CD8-positive, alpha-beta memory T cell (primary cell): ENCODE data around the gene FOXK1. TPM values are rescaled to one million over a fixed set of nuclear protein-coding genes. Genes with fewer than 3 reads are reported as not detected.

Experiments
- CTCF ChIA-PET: fragments of 350-600 bp; sonication (Branson Sonifier 250); formaldehyde crosslinking; loops from one replicate; lab custom pipeline; 2021; ENCODE audit warnings: antibody characterized with exemption; lab: Charles Lee
- POLR2A ChIA-PET: fragments of 350-600 bp; sonication (Branson Sonifier 250); formaldehyde crosslinking; loops from one replicate; lab custom pipeline; 2021; ENCODE audit warnings: antibody characterized with exemption; lab: Charles Lee
- DNase-seq, 5 donors: peaks; one replicate each; pipeline versions ENCODE4 v3.0.0 to v3.0.0-alpha.2; 2020 to 2022; ENCODE audit warnings: mixed read lengths in 1 of 5
- H3K27ac ChIP-seq: one replicate; pipeline ENCODE4 v1.7.0; 2013; ENCODE audit warnings: low read depth, mild to moderate bottlenecking, low read length, moderate library complexity
- H3K27me3 ChIP-seq: 2 replicates; pipeline ENCODE4 v1.7.0; 2013; ENCODE audit warnings: low read length, mild to moderate bottlenecking; ENCODE audit not compliant: insufficient read depth, poor library complexity, severe bottlenecking
- H3K36me3 ChIP-seq: 2 replicates; pipeline ENCODE4 v1.7.0; 2013; ENCODE audit warnings: mild to moderate bottlenecking, low read length, moderate library complexity; ENCODE audit not compliant: insufficient read depth
- H3K4me1 ChIP-seq: 2 replicates; pipeline ENCODE4 v1.7.0; 2013; ENCODE audit warnings: mild to moderate bottlenecking, low read length, moderate library complexity; ENCODE audit not compliant: insufficient read depth
- H3K4me3 ChIP-seq: 2 replicates; pipeline ENCODE4 v1.7.0; 2013; ENCODE audit warnings: mild to moderate bottlenecking, low read length
- H3K9me3 ChIP-seq: 2 replicates; pipeline ENCODE4 v1.7.0; 2013; ENCODE audit warnings: mild to moderate bottlenecking, low read length
- H3K27ac Mint-ChIP-seq, 8 donors: one replicate each; pipeline ENCODE4 v1.8.0; 2020 to 2021; ENCODE audit warnings: mixed read lengths in 8 of 8, mild to moderate bottlenecking in 6 of 8, inconsistent platforms in 3 of 8, moderate library complexity in 3 of 8
- H3K27me3 Mint-ChIP-seq, 2 donors: one replicate each; pipeline ENCODE4 v1.8.0; 2020 to 2021; ENCODE audit warnings: mixed read lengths in 2 of 2, mild to moderate bottlenecking in 1 of 2, moderate library complexity in 1 of 2
- H3K36me3 Mint-ChIP-seq, 3 donors: one replicate each; pipeline ENCODE4 v1.8.0; 2020 to 2021; ENCODE audit warnings: mixed read lengths in 3 of 3, inconsistent platforms in 1 of 3, mild to moderate bottlenecking in 1 of 3
- H3K4me1 Mint-ChIP-seq, 3 donors: one replicate each; pipeline ENCODE4 v1.8.0; 2020 to 2021; ENCODE audit warnings: mixed read lengths in 3 of 3, inconsistent platforms in 1 of 3, mild to moderate bottlenecking in 1 of 3
- H3K4me3 Mint-ChIP-seq, 7 donors: one replicate each; pipeline ENCODE4 v1.8.0; 2020 to 2021; ENCODE audit warnings: mixed read lengths in 7 of 7, mild to moderate bottlenecking in 6 of 7, moderate library complexity in 4 of 7, inconsistent platforms in 2 of 7
- H3K9me3 Mint-ChIP-seq, 5 donors: one replicate each; pipeline ENCODE4 v1.8.0; 2020 to 2022; ENCODE audit warnings: mixed read lengths in 5 of 5, mild to moderate bottlenecking in 3 of 5, moderate library complexity in 2 of 5, inconsistent platforms in 1 of 5
- polyA plus RNA-seq: library from polyadenylated mRNA; unstranded; fragments of 300-500 nt; fragmentation: Illumina TruSeq; gene quantifications from one replicate; pipeline ENCODE4 v1.2.3, GENCODE V29; 2021
- total RNA-seq, 2 experiments: library from RNA; stranded (reverse); gene quantifications; one replicate each; pipeline ENCODE4 v1.2.3, GENCODE V29; 2021

Gene FOXK1
- total and polyA plus RNA-seq, 3 experiments from 2014 or later: 4.5 to 38.4 (median 35.6) TPM

DNA sequence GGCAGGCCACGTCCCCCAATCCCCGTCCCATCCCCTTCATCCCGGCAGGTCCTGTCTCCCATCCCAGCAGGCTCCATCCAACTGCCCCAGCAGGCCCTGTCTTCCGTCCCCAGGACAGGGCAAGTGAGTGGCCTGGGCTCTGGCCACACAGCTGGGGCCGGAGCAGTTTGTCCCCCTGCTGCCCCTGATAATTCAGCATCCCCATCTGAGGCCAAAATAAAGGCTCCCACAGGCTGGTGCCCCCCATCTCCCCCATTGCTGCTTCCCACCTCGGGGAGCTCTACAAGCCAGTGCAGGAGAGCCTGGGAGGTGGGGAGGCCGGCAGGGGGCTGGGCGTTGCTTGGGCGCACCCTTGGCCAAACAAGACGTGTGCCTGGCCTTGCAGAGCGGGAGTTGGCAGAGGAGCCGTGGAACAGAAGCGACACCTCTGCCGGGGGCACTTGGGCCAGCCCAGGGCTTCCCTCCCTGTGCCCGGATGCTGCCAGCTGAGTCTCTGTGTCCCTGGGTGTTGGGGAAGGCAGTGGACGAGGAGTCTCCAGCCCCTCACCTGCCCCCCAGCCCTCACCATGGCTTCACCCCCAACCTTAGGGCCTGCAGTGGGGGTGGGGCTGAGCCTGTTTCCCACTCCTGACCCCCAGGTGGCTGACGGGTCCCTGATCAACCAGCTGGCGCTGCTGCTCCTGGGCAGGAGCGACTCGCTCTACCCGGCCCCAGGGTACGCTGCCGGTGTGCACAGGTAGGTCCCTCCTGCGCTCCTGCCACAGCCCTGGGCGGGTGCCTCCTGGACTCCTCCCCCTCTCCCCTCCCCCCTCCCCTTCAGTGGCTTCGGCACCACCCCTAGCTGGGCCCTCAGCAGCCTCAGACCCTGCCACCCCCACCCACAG lies 107.3 kb downstream of the FOXK1 start:
- Mint-ChIP-seq H3K4me3 (no peak overlapping the region), H3K9me3 (no peaks in the 10 kb centered on the region), H3K27ac (no peak overlapping the region), H3K36me3 (peaks cover 0 to 58% (median 0%) of the 10 kb centered on the region in 3 donors), H3K4me1 (peaks cover 0 to 13% (median 1%) of the 10 kb centered on the region in 3 donors), H3K27me3 (no peaks in the 10 kb centered on the region)
- no peak overlapping the region for H3K4me3 ChIP-seq
- H3K27ac ChIP-seq: no peak overlapping the region
- H3K4me1 ChIP-seq: no peaks in the 10 kb centered on the region
- DNase-seq: no peak
- H3K9me3 ChIP-seq: no peaks in the 10 kb centered on the region
- CTCF ChIA-PET: interaction anchor here (1.2 to 1.4 kb wide), 2 partner anchors 9 to 185 kb away, joined by 3 to 5 read pairs; no protein-coding TSS in a partner anchor
- POLR2A ChIA-PET: no interaction called here
- H3K27me3 ChIP-seq: no peaks in the 10 kb centered on the region
- H3K36me3 ChIP-seq: peaks cover 18% of the 10 kb centered on the region

GRCh38 chr7:4790078-4790465 lies 108.0 kb downstream of the FOXK1 start:
- no peaks in the 10 kb centered on the region for H3K27me3 Mint-ChIP-seq
- Histone ChIP-seq H3K4me1 (no peaks in the 10 kb centered on the region), H3K9me3 (no peaks in the 10 kb centered on the region), H3K36me3 (peaks cover 14% of the 10 kb centered on the region), H3K27ac (no peak overlapping the region), H3K4me3 (no peak overlapping the region), H3K27me3 (no peaks in the 10 kb centered on the region)
- H3K27ac Mint-ChIP-seq: peak overlapping the region in 2 of 8 donors; percentile 60 to 67
- no peaks in the 10 kb centered on the region for H3K9me3 Mint-ChIP-seq
- CTCF ChIA-PET: interaction anchor here (1.2 kb wide), 1 partner anchor 184 kb away, joined by 3 read pairs; no protein-coding TSS in a partner anchor
- POLR2A ChIA-PET: no interaction called here
- no peak for DNase-seq
- H3K4me1 Mint-ChIP-seq: peaks cover 0 to 15% (median 1%) of the 10 kb centered on the region in 3 donors
- H3K36me3 Mint-ChIP-seq: peaks cover 0 to 53% (median 0%) of the 10 kb centered on the region in 3 donors
- H3K4me3 Mint-ChIP-seq: peak overlapping the region in 1 of 7 donors; percentile 29

DNA sequence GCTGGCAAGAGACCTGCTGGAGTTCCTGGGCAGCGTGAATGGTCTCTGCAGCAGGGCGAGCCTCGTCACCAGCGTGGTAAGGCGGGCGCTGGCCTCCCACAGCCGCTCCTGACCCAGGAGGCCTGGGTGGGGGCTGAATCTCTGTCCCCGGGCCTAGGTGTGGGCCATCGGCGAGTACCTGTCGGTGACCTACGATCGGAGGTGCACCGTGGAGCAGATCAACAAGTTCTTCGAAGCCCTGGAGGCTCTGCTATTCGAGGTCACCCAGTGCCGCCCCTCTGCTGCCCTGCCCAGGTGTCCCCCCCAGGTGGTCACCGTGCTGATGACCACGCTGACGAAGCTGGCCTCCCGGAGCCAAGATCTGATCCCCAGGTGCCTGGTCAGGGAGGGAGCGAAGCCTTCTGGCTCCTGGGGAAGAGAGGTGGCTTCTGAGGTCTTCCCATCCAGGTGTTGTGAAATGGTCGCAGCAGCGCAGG lies 108.5 kb downstream of the FOXK1 start:
- Histone ChIP-seq H3K9me3 (no peaks in the 10 kb centered on the region), H3K4me3 (no peak overlapping the region), H3K36me3 (peaks cover 14% of the 10 kb centered on the region), H3K4me1 (no peaks in the 10 kb centered on the region), H3K27me3 (no peaks in the 10 kb centered on the region), H3K27ac (no peak overlapping the region)
- no peaks in the 10 kb centered on the region for H3K9me3 Mint-ChIP-seq
- H3K36me3 Mint-ChIP-seq: peaks cover 0 to 53% (median 0%) of the 10 kb centered on the region in 3 donors
- ChIA-PET CTCF (interaction anchor here (1.2 to 1.8 kb wide), 2 partner anchors 184 to 295 kb away, joined by 3 to 6 read pairs; no protein-coding TSS in a partner anchor), POLR2A (no interaction called here)
- H3K27me3 Mint-ChIP-seq: no peaks in the 10 kb centered on the region
- DNase-seq: no peak
- no peak overlapping the region for H3K27ac Mint-ChIP-seq
- peaks cover 0 to 15% (median 1%) of the 10 kb centered on the region in 3 donors for H3K4me1 Mint-ChIP-seq
- H3K4me3 Mint-ChIP-seq: no peak overlapping the region

GRCh38 chr7:4791101-4791737 lies 109.1 kb downstream of the FOXK1 start:
- no peaks in the 10 kb centered on the region for H3K9me3 Mint-ChIP-seq
- Histone ChIP-seq H3K27me3 (no peaks in the 10 kb centered on the region), H3K27ac (no peak overlapping the region), H3K4me3 (no peak overlapping the region), H3K4me1 (no peaks in the 10 kb centered on the region), H3K36me3 (peaks cover 9% of the 10 kb centered on the region), H3K9me3 (no peaks in the 10 kb centered on the region)
- H3K27ac Mint-ChIP-seq: peak overlapping the region in 2 of 8 donors; percentile 17 to 39
- H3K27me3 Mint-ChIP-seq: no peaks in the 10 kb centered on the region
- ChIA-PET CTCF (interaction anchor here (1.1 to 2.4 kb wide), 6 partner anchors 9 to 294 kb away, joined by 3 to 16 read pairs (median 5); partner anchors contain the start of gene AP5Z1), POLR2A (interaction anchor here (1.9 kb wide), 1 partner anchor 16 kb away, joined by 10 read pairs; the partner anchor contains the start of gene AP5Z1)
- H3K4me3 Mint-ChIP-seq: peak overlapping the region in 3 of 7 donors; percentile 20 to 40 (median 25)
- H3K36me3 Mint-ChIP-seq: peaks cover 0 to 47% (median 0%) of the 10 kb centered on the region in 3 donors
- peaks cover 0 to 15% (median 1%) of the 10 kb centered on the region in 3 donors for H3K4me1 Mint-ChIP-seq
- DNase-seq: no peak

DNA sequence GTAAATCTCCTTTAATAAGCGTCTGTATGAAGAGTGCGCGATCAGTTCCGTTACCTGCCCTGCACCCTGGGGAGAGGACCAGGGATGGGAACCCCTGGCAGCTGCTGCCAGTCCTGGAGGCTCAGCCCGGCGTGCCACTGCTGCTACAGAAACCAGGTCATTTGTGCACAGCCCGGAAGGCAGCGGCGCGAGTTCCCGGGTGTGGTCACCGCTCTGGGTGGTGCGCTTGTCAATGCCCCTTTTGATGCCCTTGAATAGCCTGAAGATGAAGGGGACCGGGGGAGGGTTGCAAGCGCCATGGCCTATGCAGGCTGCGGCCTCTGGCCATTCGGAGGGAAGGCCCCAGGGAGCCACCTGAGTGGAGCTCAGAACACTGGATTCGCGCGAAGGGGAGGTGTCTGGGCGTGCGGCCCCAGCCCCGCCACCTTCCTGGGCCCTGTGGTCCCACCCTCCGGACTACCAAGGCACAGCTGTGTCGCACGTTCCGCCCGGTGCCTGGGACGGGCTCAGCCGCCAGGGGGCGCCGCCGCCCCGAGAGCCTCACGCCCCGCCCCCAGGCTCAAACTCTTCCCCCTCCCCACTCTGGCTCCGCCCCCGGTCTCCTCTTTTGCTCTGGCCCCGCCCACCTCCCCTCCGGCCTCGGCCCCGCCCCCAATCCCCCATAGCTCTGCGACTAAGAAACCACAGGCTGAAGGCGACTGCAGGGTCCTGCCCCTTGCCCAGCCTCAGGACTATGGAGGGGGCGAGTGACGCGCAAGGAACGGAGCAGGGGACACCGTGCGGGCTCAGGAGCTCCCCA lies 109.8 kb downstream of the FOXK1 start:
- H3K9me3 ChIP-seq: no peaks in the 10 kb centered on the region
- DNase-seq: peak; percentile 71 to 80 (median 74)
- Mint-ChIP-seq H3K4me1 (peaks cover 0 to 15% (median 1%) of the 10 kb centered on the region in 3 donors), H3K36me3 (peaks cover 0 to 41% (median 0%) of the 10 kb centered on the region in 3 donors), H3K4me3 (peak overlapping the region in 2 of 7 donors; percentile 20 to 25), H3K27me3 (no peaks in the 10 kb centered on the region), H3K27ac (peak overlapping the region in 2 of 8 donors; percentile 17 to 39), H3K9me3 (no peaks in the 10 kb centered on the region)
- CTCF ChIA-PET: interaction anchor here (1.1 to 2.4 kb wide), 10 partner anchors 9 to 294 kb away, joined by 3 to 16 read pairs (median 4); partner anchors contain the start of gene AP5Z1
- no peaks in the 10 kb centered on the region for H3K27me3 ChIP-seq
- peak overlapping the region; percentile 19 for H3K4me3 ChIP-seq
- peaks cover 5% of the 10 kb centered on the region for H3K36me3 ChIP-seq
- no peaks in the 10 kb centered on the region for H3K4me1 ChIP-seq
- POLR2A ChIA-PET: interaction anchor here (1.9 kb wide), 1 partner anchor 17 kb away, joined by 10 read pairs; the partner anchor contains the start of gene AP5Z1
- no peak overlapping the region for H3K27ac ChIP-seq

GRCh38 chr7:4792537-4793126 lies 110.5 kb downstream of the FOXK1 start:
- H3K27me3 Mint-ChIP-seq: no peaks in the 10 kb centered on the region
- Histone ChIP-seq H3K27me3 (no peaks in the 10 kb centered on the region), H3K9me3 (no peaks in the 10 kb centered on the region), H3K36me3 (peaks cover 3% of the 10 kb centered on the region), H3K27ac (no peak overlapping the region), H3K4me1 (no peaks in the 10 kb centered on the region), H3K4me3 (peak overlapping the region; percentile 19)
- ChIA-PET CTCF (interaction anchor here (0.7 to 2.4 kb wide), 9 partner anchors 9 to 293 kb away, joined by 3 to 16 read pairs (median 4); partner anchors contain the start of gene AP5Z1), POLR2A (interaction anchor here (1.9 kb wide), 1 partner anchor 17 kb away, joined by 10 read pairs; the partner anchor contains the start of gene AP5Z1)
- H3K4me1 Mint-ChIP-seq: peaks cover 0 to 15% (median 1%) of the 10 kb centered on the region in 3 donors
- peaks cover 0 to 37% (median 0%) of the 10 kb centered on the region in 3 donors for H3K36me3 Mint-ChIP-seq
- DNase-seq: peak in 1 of 5 donors; percentile 22
- H3K4me3 Mint-ChIP-seq: peak overlapping the region in 1 of 7 donors; percentile 66
- no peaks in the 10 kb centered on the region for H3K9me3 Mint-ChIP-seq
- no peak overlapping the region for H3K27ac Mint-ChIP-seq
